H1 (cell line): ENCODE data around the gene C10orf95. TPM values are rescaled to one million over a fixed set of nuclear protein-coding genes. Genes with fewer than 3 reads are reported as not detected.

Source experiments
- CTCF ChIA-PET: fragments of 300-600 bp; sonication (Branson Sonifier 250); formaldehyde crosslinking; loops from one replicate; lab custom pipeline; 2021; ENCODE audit not compliant: partially characterized antibody; lab: Charles Lee
- POLR2A ChIA-PET: fragments of 300-600 bp; sonication (Branson Sonifier 250); formaldehyde crosslinking; loops from one replicate; lab custom pipeline; 2021; ENCODE audit warnings: inconsistent platforms; ENCODE audit not compliant: partially characterized antibody; lab: Charles Lee
- DNase-seq, 2 experiments: peaks; one replicate each; pipeline versions ENCODE4 v3.0.0 to v3.0.0-alpha.2; 2010 to 2022; ENCODE audit warnings: low spot score in 2 of 2, low read depth in 1 of 2, mixed read lengths in 1 of 2
- FAIRE-seq: peaks from 2 replicates; lab custom pipeline; 2011; peaks lifted over from hg19 to GRCh38; lab: Jason Lieb, UNC
- H2AFZ ChIP-seq: 2 replicates; pipeline ENCODE4 v1.8.1; 2012; ENCODE audit warnings: low read length, inconsistent platforms
- H2AK5ac ChIP-seq: 2 replicates; pipeline ENCODE4 v1.6.1; 2013; ENCODE audit warnings: low read depth, low read length
- H2BK120ac ChIP-seq: replicated peaks from 2 replicates; pipeline ENCODE3; 2013; ENCODE audit warnings: low read depth, low read length, inconsistent platforms
- H2BK12ac ChIP-seq: 2 replicates; pipeline ENCODE4 v1.6.1; 2013; ENCODE audit warnings: low read depth, low read length
- H2BK15ac ChIP-seq: 2 replicates; pipeline ENCODE4 v1.6.1; 2013; ENCODE audit warnings: low read length
- H2BK20ac ChIP-seq: 2 replicates; pipeline ENCODE4 v1.6.1; 2013; ENCODE audit warnings: low read length
- H2BK5ac ChIP-seq: 2 replicates; pipeline ENCODE4 v1.6.1; 2013; ENCODE audit warnings: low read depth, low read length
- H3K14ac ChIP-seq: 2 replicates; pipeline ENCODE4 v1.6.1; 2013; ENCODE audit warnings: inconsistent platforms; ENCODE audit not compliant: insufficient read length
- H3K18ac ChIP-seq: 2 replicates; pipeline ENCODE4 v1.6.1; 2013; ENCODE audit warnings: low read length; ENCODE audit errors: extremely low read depth
- H3K23ac ChIP-seq: 2 replicates; pipeline ENCODE4 v1.6.1; 2013; ENCODE audit warnings: inconsistent platforms; ENCODE audit not compliant: insufficient read length
- H3K23me2 ChIP-seq: 2 replicates; pipeline ENCODE4 v1.6.1; 2013; ENCODE audit warnings: low read depth, low read length
- H3K27ac ChIP-seq: 2 replicates; pipeline ENCODE4 v1.6.1; 2011; ENCODE audit warnings: low read depth, low read length, inconsistent platforms
- H3K27me3 ChIP-seq, 4 experiments: replicated peaks in 1 of 4; 1 replicate in 1 of 4; 2 replicates in 3 of 4; pipeline versions ENCODE4 v1.6.1 to v1.8.1; 2011 to 2013; ENCODE audit warnings: low read length in 3 of 4, mild to moderate bottlenecking in 3 of 4, inconsistent platforms in 2 of 4, mixed read lengths in 2 of 4, moderate library complexity in 1 of 4; ENCODE audit not compliant: control insufficient read depth in 3 of 4, insufficient read depth in 3 of 4; ENCODE audit errors: extremely low read depth in 1 of 4
- H3K36me3 ChIP-seq, 4 experiments: 2 replicates each; pipeline versions ENCODE4 v1.6.1 to v1.8.1; 2011 to 2013; ENCODE audit warnings: mild to moderate bottlenecking in 4 of 4, low read length in 3 of 4, moderate library complexity in 2 of 4, control low read depth in 1 of 4, inconsistent platforms in 1 of 4; ENCODE audit not compliant: insufficient read depth in 4 of 4, control insufficient read depth in 2 of 4
- H3K4ac ChIP-seq: replicated peaks from 2 replicates; pipeline ENCODE3; 2013; ENCODE audit warnings: low read length, low read depth, mixed read lengths, inconsistent platforms; ENCODE audit not compliant: insufficient read length
- H3K4me1 ChIP-seq, 4 experiments: replicated peaks in 1 of 4; 1 replicate in 1 of 4; 2 replicates in 3 of 4; pipeline versions ENCODE4 v1.6.1 to v1.8.1; 2011 to 2013; ENCODE audit warnings: low read length in 3 of 4, inconsistent platforms in 2 of 4, mixed read lengths in 1 of 4; ENCODE audit not compliant: insufficient read depth in 4 of 4, control insufficient read depth in 3 of 4
- H3K4me2 ChIP-seq, 2 experiments: 2 replicates each; pipeline versions ENCODE4 v1.6.1 to v1.8.1; 2011 to 2013; ENCODE audit warnings: low read depth in 2 of 2, low read length in 2 of 2, control low read depth in 1 of 2, inconsistent platforms in 1 of 2, mild to moderate bottlenecking in 1 of 2; ENCODE audit not compliant: insufficient read depth in 1 of 2
- H3K4me3 ChIP-seq, 4 experiments: fragments of 200-600, 300-600 bp in 1 of 4; sonication (generic), shearing (Covaris generic), sonication (Bioruptor Twin) in 1 of 4; 2 replicates each; pipeline versions ENCODE4 v1.5.1 to v1.8.1; 2011 to 2016; ENCODE audit warnings: low read length in 4 of 4, low read depth in 3 of 4, control low read depth in 2 of 4, inconsistent platforms in 2 of 4, mild to moderate bottlenecking in 2 of 4, mixed read lengths in 1 of 4, moderate library complexity in 1 of 4; ENCODE audit not compliant: insufficient read depth in 2 of 4; ENCODE audit errors: extremely low read depth in 1 of 4
- H3K56ac ChIP-seq: replicated peaks from 2 replicates; pipeline ENCODE3; 2013; ENCODE audit warnings: low read depth, mild to moderate bottlenecking, mixed read lengths, low read length, inconsistent platforms; ENCODE audit not compliant: insufficient read length
- H3K79me1 ChIP-seq: 2 replicates; pipeline ENCODE4 v1.6.1; 2013; ENCODE audit warnings: low read depth, low read length, control low read depth
- H3K79me2 ChIP-seq, 2 experiments: 2 replicates each; pipeline versions ENCODE4 v1.6.1 to v1.8.1; 2012 to 2013; ENCODE audit warnings: low read length in 2 of 2, mild to moderate bottlenecking in 2 of 2, inconsistent platforms in 1 of 2; ENCODE audit not compliant: insufficient read depth in 2 of 2, control insufficient read depth in 1 of 2
- H3K9ac ChIP-seq, 4 experiments: replicated peaks in 1 of 4; 1 replicate in 1 of 4; 2 replicates in 3 of 4; pipeline versions ENCODE4 v1.6.1 to v1.8.1; 2011 to 2013; ENCODE audit warnings: low read depth in 3 of 4, low read length in 3 of 4, control low read depth in 2 of 4, mild to moderate bottlenecking in 2 of 4, moderate library complexity in 2 of 4, inconsistent platforms in 1 of 4; ENCODE audit errors: extremely low read depth in 1 of 4
- H3K9me3 ChIP-seq, 2 experiments: 2 replicates each; pipeline versions ENCODE4 v1.6.1 to v1.8.1; 2012 to 2013; ENCODE audit warnings: mild to moderate bottlenecking in 2 of 2, moderate library complexity in 2 of 2, control low read depth in 1 of 2, inconsistent platforms in 1 of 2, low read depth in 1 of 2, low read length in 1 of 2, mixed read lengths in 1 of 2; ENCODE audit not compliant: insufficient read depth in 2 of 2
- H4K20me1 ChIP-seq, 2 experiments: replicated peaks in 1 of 2; 2 replicates each; pipeline versions ENCODE3 to v1.8.1; 2011 to 2013; ENCODE audit warnings: inconsistent platforms in 2 of 2, low read length in 2 of 2, mild to moderate bottlenecking in 1 of 2; ENCODE audit not compliant: insufficient read depth in 2 of 2, control insufficient read depth in 1 of 2
- H4K5ac ChIP-seq: 2 replicates; pipeline ENCODE4 v1.6.1; 2013; ENCODE audit warnings: low read length, low read depth, mixed read lengths, inconsistent platforms; ENCODE audit not compliant: insufficient read length
- H4K8ac ChIP-seq: 2 replicates; pipeline ENCODE4 v1.8.0; 2013; ENCODE audit warnings: mild to moderate bottlenecking, moderate library complexity, low read length, inconsistent platforms; ENCODE audit not compliant: insufficient read depth; ENCODE audit errors: extremely low read depth
- H4K91ac ChIP-seq: replicated peaks from 2 replicates; pipeline ENCODE3; 2013; ENCODE audit warnings: low read length, mixed read lengths, inconsistent platforms; ENCODE audit not compliant: insufficient read length
- CREB1 ChIP-seq: IDR thresholded peaks from 2 replicates; pipeline ENCODE4 v1.6.1; 2012; ENCODE audit warnings: inconsistent platforms
- EGR1 ChIP-seq: IDR thresholded peaks from 2 replicates; pipeline ENCODE4 v1.6.1; 2011; ENCODE audit warnings: low read depth, low read length, borderline replicate concordance
- EZH2 ChIP-seq: fragments of 200-600 bp; sonication (generic); IDR thresholded peaks from 2 replicates; pipeline ENCODE4 v1.7.1; 2012; ENCODE audit warnings: low read depth, mild to moderate bottlenecking, moderate library complexity, low read length, inconsistent platforms; ENCODE audit not compliant: severe bottlenecking
- RXRA ChIP-seq: IDR thresholded peaks from 2 replicates; pipeline ENCODE4 v1.6.1; 2011; ENCODE audit warnings: low read depth, mild to moderate bottlenecking, low read length, moderate library complexity; ENCODE audit not compliant: insufficient read depth
- SIX5 ChIP-seq: IDR thresholded peaks from 2 replicates; pipeline ENCODE4 v1.6.1; 2011; ENCODE audit warnings: mild to moderate bottlenecking, low read depth, low read length
- WGBS, 2 experiments: shearing (Covaris generic) in 1 of 2; methylation state at CpG; one replicate each; pipeline versions ENCODE4 v1.1.6 to v1.1.7; 2013 to 2015; ENCODE audit warnings: low lambda C conversion rate in 2 of 2, mixed read lengths in 2 of 2, inconsistent platforms in 1 of 2, low coverage in 1 of 2, missing lambda C conversion rate in 1 of 2; ENCODE audit not compliant: insufficient replicate concordance in 2 of 2, insufficient coverage in 1 of 2, insufficient read length in 1 of 2; ENCODE audit errors: extremely low coverage in 1 of 2, missing lambda C conversion rate in 1 of 2; 5-methylcytosine and 5-hydroxymethylcytosine counted together
- polyA plus RNA-seq, 7 experiments: library from polyadenylated mRNA; depleted of rRNA in 3 of 7; stranded (reverse) in 5 of 7; unstranded in 2 of 7; fragments of >200 nt in 5 of 7; fragments of 200-250 nt in 2 of 7; gene quantifications; 1 replicate in 5 of 7; 2 replicates in 1 of 7; 4 replicates in 1 of 7; pipeline versions ENCODE4 v1.2.1 to v1.2.3, GENCODE V29; 2011 to 2013; ENCODE audit warnings: missing spikeins in 2 of 7, mixed read lengths in 2 of 7
- total RNA-seq: library from RNA; stranded (reverse); fragmentation: NEBNext Ultra II Directional; extraction: Animal tissue kit (Norgen Biotek cat#: 25700); gene quantifications from 2 replicates; pipeline ENCODE4 v1.2.1, GENCODE V29; 2021

The C10orf95 gene
- total and polyA plus RNA-seq, 2 of the 8 experiments (the other 6 are each of a cell fraction or from before 2014, with no cell fraction given), result 0.34 to 0.48 TPM

DNA sequence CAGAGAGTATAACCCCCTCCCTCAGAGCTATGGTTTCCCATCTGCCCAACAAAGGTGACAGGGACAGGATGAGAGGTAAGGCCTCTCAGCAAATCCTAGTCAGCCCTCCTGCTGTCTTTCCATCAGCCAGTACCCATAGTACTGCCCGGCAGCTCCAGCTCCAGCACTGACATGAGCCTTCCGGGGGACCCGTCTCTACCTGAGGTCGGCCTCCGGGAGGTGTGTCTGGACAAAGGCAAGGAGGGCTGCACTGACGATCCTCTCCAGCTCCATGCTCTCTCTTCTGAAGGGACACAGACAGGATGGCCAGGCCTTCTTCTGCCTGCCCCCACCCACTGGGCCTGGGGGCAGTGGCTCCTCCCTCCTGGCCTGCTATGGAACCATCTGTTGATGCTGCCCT is 26.4 kb downstream of the C10orf95 start:
- Histone ChIP-seq H4K5ac (no peak overlapping the region), H3K56ac (no peak overlapping the region), H3K23me2 (peaks cover 17% of the 10 kb centered on the region), H4K8ac (no peak overlapping the region), H3K4me1 (peaks cover 0 to 15% (median 5%) of the 10 kb centered on the region in 4 experiments; a peak in 4 of 7 replicates), H3K27ac (no peak overlapping the region), H2BK5ac (no peak overlapping the region), H2AFZ (no peak overlapping the region), H2BK15ac (no peak overlapping the region), H4K91ac (no peak overlapping the region), H3K4ac (no peak overlapping the region), H2BK120ac (no peak overlapping the region), H3K4me3 (no peak overlapping the region), H4K20me1 (peaks cover 5 to 9% of the 10 kb centered on the region in 2 experiments), H3K9me3 (no peaks in the 10 kb centered on the region), H3K14ac (no peak overlapping the region), H3K4me2 (no peak overlapping the region), H3K27me3 (no peaks in the 10 kb centered on the region), H3K36me3 (0 out of 8 replicates have a peak, but pooled peaks cover 0 to 3% (median 0%) of the 10 kb centered on the region in 4 experiments), H2BK20ac (no peak overlapping the region), H3K18ac (no peak overlapping the region), H2BK12ac (no peak overlapping the region), H3K9ac (no peak overlapping the region), H3K23ac (no peak overlapping the region), H3K79me2 (no peaks in the 10 kb centered on the region), H3K79me1 (no peaks in the 10 kb centered on the region), H2AK5ac (no peak overlapping the region)
- POLR2A ChIA-PET, result interaction anchor here (1.6 to 7.9 kb wide), 4 partner anchors 22 to 54 kb away, joined by 3 to 54 read pairs (median 8); partner anchors contain the start of gene C10orf95
- TF ChIP-seq SIX5 (no peak), EGR1 (no peak), RXRA (no peak), EZH2 (no peak), CREB1 (no peak)
- FAIRE-seq, result no peak
- WGBS, 2 experiments, result 86% methylated on average over 6 of the region's 6 CpGs; no CpG with 5 or more reads in 1 of the 2 experiments
- CTCF ChIA-PET, result interaction anchor here (0.6 to 9.5 kb wide), 17 partner anchors 9 to 314 kb away, joined by 3 to 78 read pairs (median 6); no protein-coding TSS in a partner anchor
- DNase-seq, result no peak
